Endothelial cell of umbilical vein (primary cell): ENCODE results near the gene SMPD1. TPM values are rescaled to one million over a fixed set of nuclear protein-coding genes. Genes with fewer than 3 reads are reported as not detected.

ENCODE experiments used
- BruUV-seq: library from RNA; stranded (reverse); fragments of 400-500 nt; replicated peaks from 2 replicates; lab custom pipeline; 2021; lab: Mats Ljungman, UMichigan
- CTCF ChIA-PET: fragments of 300-600, 350-600 bp; sonication (Branson Sonifier 250); formaldehyde crosslinking; loops from one replicate; lab custom pipeline; 2021; ENCODE audit warnings: antibody characterized with exemption, inconsistent platforms; lab: Charles Lee
- POLR2A ChIA-PET: fragments of 300-600, 350-600 bp; sonication (Branson Sonifier 250); formaldehyde crosslinking; loops from one replicate; lab custom pipeline; 2021; ENCODE audit warnings: antibody characterized with exemption, inconsistent platforms; lab: Charles Lee
- DNase-seq: peaks from one replicate; pipeline ENCODE4 v3.0.0-alpha.2; 2011; ENCODE audit warnings: low read depth, low spot score
- FAIRE-seq: peaks from 2 replicates; lab custom pipeline; 2011; peaks lifted over from hg19 to GRCh38; lab: Jason Lieb, UNC
- H2AFZ ChIP-seq: 2 replicates; pipeline ENCODE4 v1.6.0; 2012; ENCODE audit warnings: low read depth, low read length, control low read depth, inconsistent platforms
- H3K27ac ChIP-seq: 2 replicates; pipeline ENCODE4 v1.5.1; 2011; ENCODE audit warnings: low read depth, mild to moderate bottlenecking, control low read depth, low read length, moderate library complexity; ENCODE audit not compliant: insufficient read depth
- H3K27me3 ChIP-seq, 2 experiments: 2 replicates each; pipeline versions ENCODE4 v1.6.0 to v1.6.1; 2011; ENCODE audit warnings: low read length in 2 of 2, mixed read lengths in 1 of 2; ENCODE audit not compliant: control insufficient read depth in 2 of 2, insufficient read depth in 2 of 2
- H3K36me3 ChIP-seq, 2 experiments: 2 replicates in 1 of 2; 3 replicates in 1 of 2; pipeline ENCODE4 v1.5.1; 2011; ENCODE audit warnings: low read length in 2 of 2, mild to moderate bottlenecking in 1 of 2, moderate library complexity in 1 of 2; ENCODE audit not compliant: control insufficient read depth in 2 of 2, insufficient read depth in 2 of 2; ENCODE audit errors: extremely low read depth in 1 of 2
- H3K4me1 ChIP-seq: 3 replicates; pipeline ENCODE4 v1.5.1; 2011; ENCODE audit warnings: mild to moderate bottlenecking, low read length; ENCODE audit not compliant: control insufficient read depth, insufficient read depth; ENCODE audit errors: extremely low read depth
- H3K4me2 ChIP-seq: 2 replicates; pipeline ENCODE4 v1.6.1; 2011; ENCODE audit warnings: low read length, control low read depth, mixed read lengths; ENCODE audit not compliant: insufficient read depth
- H3K4me3 ChIP-seq, 3 experiments: fragments of 200-600 bp in 1 of 3; sonication (generic), shearing (Covaris generic) in 1 of 3; replicated peaks in 1 of 3; 2 replicates each; pipeline ENCODE4 v1.5.1; 2011 to 2016; ENCODE audit warnings: control low read depth in 3 of 3, low read length in 3 of 3, mild to moderate bottlenecking in 2 of 3, inconsistent platforms in 1 of 3, low read depth in 1 of 3, moderate library complexity in 1 of 3; ENCODE audit not compliant: insufficient read depth in 1 of 3
- H3K79me2 ChIP-seq: 2 replicates; pipeline ENCODE4 v1.6.0; 2012; ENCODE audit warnings: low read length, inconsistent platforms; ENCODE audit not compliant: control insufficient read depth, insufficient read depth
- H3K9ac ChIP-seq: replicated peaks from 2 replicates; pipeline ENCODE3; 2011; ENCODE audit warnings: low read length, control low read depth; ENCODE audit not compliant: insufficient read depth; ENCODE audit errors: extremely low read depth
- H3K9me1 ChIP-seq: replicated peaks from 3 replicates; pipeline ENCODE4 v1.6.0; 2011; ENCODE audit warnings: mild to moderate bottlenecking, low read length; ENCODE audit not compliant: control insufficient read depth, insufficient read depth; ENCODE audit errors: extremely low read depth
- H3K9me3 ChIP-seq: replicated peaks from 2 replicates; pipeline ENCODE4 v1.5.1; 2012; ENCODE audit warnings: low read length, inconsistent platforms; ENCODE audit not compliant: control insufficient read depth, insufficient read depth
- H4K20me1 ChIP-seq: replicated peaks from 2 replicates; pipeline ENCODE3; 2011; ENCODE audit warnings: mild to moderate bottlenecking, low read length; ENCODE audit not compliant: control insufficient read depth, insufficient read depth; ENCODE audit errors: extremely low read depth
- CTCF ChIP-seq, 2 donors: IDR thresholded peaks; 1 replicate in 1 of 2; 2 replicates in 1 of 2; pipeline ENCODE4 v1.5.1; 2011; ENCODE audit warnings: low read length in 2 of 2, mild to moderate bottlenecking in 2 of 2, moderate library complexity in 2 of 2, control low read depth in 1 of 2, inconsistent platforms in 1 of 2, low read depth in 1 of 2; ENCODE audit not compliant: insufficient read depth in 1 of 2; ENCODE audit errors: extremely low read depth in 1 of 2
- FOS ChIP-seq: IDR thresholded peaks from 2 replicates; pipeline ENCODE4 v1.6.1; 2011; ENCODE audit warnings: mild to moderate bottlenecking, low read length, moderate library complexity, borderline replicate concordance; ENCODE audit not compliant: insufficient read depth
- MAX ChIP-seq: IDR thresholded peaks from 2 replicates; pipeline ENCODE4 v1.6.1; 2011; ENCODE audit not compliant: insufficient read depth, insufficient read length
- POLR2AphosphoS5 ChIP-seq: IDR thresholded peaks from 2 replicates; pipeline ENCODE4 v1.6.1; 2012; ENCODE audit warnings: low read depth, mild to moderate bottlenecking, control low read depth, low read length, moderate library complexity; ENCODE audit not compliant: insufficient read depth
- dilution Hi-C: fragments of 300-500 bp; cut with MboI; formaldehyde crosslinking; loops from one replicate; pipeline ENCODE4 v1.15.0; 2019; ENCODE audit warnings: low sequenced_read_pairs; ENCODE audit not compliant: extremely low pct_ligation_motif_present
- intact Hi-C: fragments of 100-400 bp; cut with micrococcal nuclease; formaldehyde crosslinking; loops from one replicate; pipeline ENCODE4 v1.10.0; 2022
- polyA plus RNA-seq, 4 experiments: library from polyadenylated mRNA; depleted of rRNA in 3 of 4; stranded (reverse) in 3 of 4; unstranded in 1 of 4; fragments of >200 nt; gene quantifications; 2 replicates each; pipeline versions ENCODE4 v1.2.1 to v1.2.3, GENCODE V29; 2011 to 2012; ENCODE audit warnings: missing spikeins in 1 of 4
- total RNA-seq: library from RNA; stranded (reverse); gene quantifications from 2 replicates; pipeline ENCODE4 v1.2.3, GENCODE V29; 2021

Gene SMPD1
- total and polyA plus RNA-seq, 2 donors (not counting 3 experiments of a cell fraction or from before 2014, with no cell fraction given): 58.9 to 93.6 TPM

GRCh38 chr11:6400431-6401345, 10.4 kb downstream of the SMPD1 start:
- no peaks in the 10 kb centered on the region for H3K9me3 ChIP-seq
- DNase-seq: no peak
- no peak overlapping the region for H3K4me3 ChIP-seq
- no peaks in the 10 kb centered on the region for H3K79me2 ChIP-seq
- no peaks in the 10 kb centered on the region for H3K9me1 ChIP-seq
- dilution Hi-C loops (no loop called here), intact Hi-C loops (no loop called here)
- POLR2A ChIA-PET: no interaction called here
- H3K27me3 ChIP-seq: no peaks in the 10 kb centered on the region
- H3K4me1 ChIP-seq: no peaks in the 10 kb centered on the region
- CTCF ChIA-PET: interaction anchor here (0.9 to 3.2 kb wide), 5 partner anchors 8 to 43 kb away, joined by 3 to 14 read pairs (median 8); partner anchors contain the start of gene SMPD1
- no peak for FAIRE-seq
- no peak overlapping the region for H3K4me2 ChIP-seq
- no peak overlapping the region for H3K27ac ChIP-seq
- BruUV-seq: no TSS peak
- H3K9ac ChIP-seq: no peak overlapping the region
- H4K20me1 ChIP-seq: no peaks in the 10 kb centered on the region
- TF ChIP-seq POLR2AphosphoS5: no peak
- no peak for TF ChIP-seq CTCF (IDR thresholded peaks at IDR 0.05; ENCODE audit: extremely low read depth in 1 of 2, insufficient read depth in 1 of 2, low read depth in 1 of 2, low read length in 2 of 2)
- H2AFZ ChIP-seq: no peak overlapping the region
- H3K36me3 ChIP-seq: peaks cover 2 to 9% of the 10 kb centered on the region in 2 experiments

GRCh38 chr11:6401464-6401863, 11.2 kb downstream of the SMPD1 start:
- no TSS peak for BruUV-seq
- Histone ChIP-seq H3K9me1 (no peaks in the 10 kb centered on the region), H3K36me3 (peaks cover 2 to 9% of the 10 kb centered on the region in 2 experiments), H3K9ac (no peak overlapping the region), H3K27me3 (no peaks in the 10 kb centered on the region), H4K20me1 (no peaks in the 10 kb centered on the region), H3K79me2 (no peaks in the 10 kb centered on the region), H2AFZ (no peak overlapping the region), H3K9me3 (no peaks in the 10 kb centered on the region), H3K4me2 (no peak overlapping the region), H3K27ac (no peak overlapping the region), H3K4me1 (no peaks in the 10 kb centered on the region), H3K4me3 (no peak overlapping the region)
- DNase-seq (no peak), FAIRE-seq (no peak)
- ChIA-PET CTCF (interaction anchor here (0.9 to 2.2 kb wide), 3 partner anchors 9 to 26 kb away, joined by 3 to 8 read pairs (median 6); partner anchors contain the start of gene SMPD1), POLR2A (no interaction called here)
- intact Hi-C loops: no loop called here
- dilution Hi-C loops: no loop called here
- no peak for TF ChIP-seq MAX
- TF ChIP-seq FOS: no peak
